ENCODE data around the gene ZC3H7A.

ZC3H7A gene

GRCh38 chr16:11719762-11720161, 77.3 kb downstream of the ZC3H7A start:
- Histone ChIP-seq H3K27me3 (ENCODE audit: control insufficient read depth, insufficient read depth, low read length) (no peaks in the 10 kb centered on the region), H3K4me1 (ENCODE audit: control insufficient read depth, insufficient read depth, low read length) (peaks cover 11% of the 10 kb centered on the region), H3K27ac (ENCODE audit: low read depth, low read length) (no peak overlapping the region)

GRCh38 chr16:11719171-11719570, 77.9 kb downstream of the ZC3H7A start:
- H3K27me3 ChIP-seq (ENCODE audit: control insufficient read depth, insufficient read depth, low read length), result no peaks in the 10 kb centered on the region
- peaks cover 11% of the 10 kb centered on the region for H3K4me1 ChIP-seq (ENCODE audit: control insufficient read depth, insufficient read depth, low read length)
- H3K9ac ChIP-seq (ENCODE audit: low read length), result no peak overlapping the region
- no peak overlapping the region for H3K4me3 ChIP-seq (ENCODE audit: low read length)
- peaks cover 13% of the 10 kb centered on the region for H3K36me3 ChIP-seq (ENCODE audit: control insufficient read depth, insufficient read depth, low read length)
- H3K27ac ChIP-seq (ENCODE audit: low read depth, low read length), result no peak overlapping the region

More at GRCh38 chr16:11719762-11720161, 77.3 kb downstream of the ZC3H7A start:
- Histone ChIP-seq H3K4me3 (ENCODE audit: low read length) (no peak overlapping the region), H3K9ac (ENCODE audit: low read length) (no peak overlapping the region), H3K36me3 (ENCODE audit: control insufficient read depth, insufficient read depth, low read length) (peaks cover 14% of the 10 kb centered on the region)

GRCh38 chr16:11717811-11718210, 79.2 kb downstream of the ZC3H7A start:
- Histone ChIP-seq H3K27me3 (ENCODE audit: control insufficient read depth, insufficient read depth, low read length) (no peaks in the 10 kb centered on the region), H3K9ac (ENCODE audit: low read length) (no peak overlapping the region), H3K4me3 (ENCODE audit: low read length) (no peak overlapping the region), H3K4me1 (ENCODE audit: control insufficient read depth, insufficient read depth, low read length) (peaks cover 11% of the 10 kb centered on the region), H3K36me3 (ENCODE audit: control insufficient read depth, insufficient read depth, low read length) (peaks cover 15% of the 10 kb centered on the region), H3K27ac (ENCODE audit: low read depth, low read length) (peak overlapping the region; percentile 34)

DNA sequence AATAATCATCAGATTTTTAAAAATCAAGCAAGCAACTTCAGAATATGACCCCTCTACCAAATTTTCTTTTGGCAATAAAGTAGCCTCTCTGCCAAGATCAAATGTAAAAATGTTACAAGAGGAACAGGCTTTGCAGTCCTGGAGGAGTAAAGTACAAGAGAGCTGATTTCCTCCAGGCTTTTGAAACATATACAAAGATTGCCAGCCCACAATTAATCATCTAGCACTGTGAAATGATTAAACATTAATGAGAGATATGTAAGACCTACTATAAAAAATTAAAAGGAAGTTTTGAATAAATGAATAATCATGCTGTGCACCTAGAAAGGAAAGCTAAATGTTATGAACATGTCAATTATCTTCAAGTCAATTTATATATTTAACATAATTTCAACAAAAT, 80.7 kb downstream of the ZC3H7A start:
- Histone ChIP-seq H3K4me1 (ENCODE audit: control insufficient read depth, insufficient read depth, low read length) (peaks cover 11% of the 10 kb centered on the region), H3K27me3 (ENCODE audit: control insufficient read depth, insufficient read depth, low read length) (no peaks in the 10 kb centered on the region), H3K36me3 (ENCODE audit: control insufficient read depth, insufficient read depth, low read length) (peaks cover 15% of the 10 kb centered on the region), H3K9ac (ENCODE audit: low read length) (no peak overlapping the region), H3K4me3 (ENCODE audit: low read length) (no peak overlapping the region), H3K27ac (ENCODE audit: low read depth, low read length) (no peak overlapping the region)

DNA sequence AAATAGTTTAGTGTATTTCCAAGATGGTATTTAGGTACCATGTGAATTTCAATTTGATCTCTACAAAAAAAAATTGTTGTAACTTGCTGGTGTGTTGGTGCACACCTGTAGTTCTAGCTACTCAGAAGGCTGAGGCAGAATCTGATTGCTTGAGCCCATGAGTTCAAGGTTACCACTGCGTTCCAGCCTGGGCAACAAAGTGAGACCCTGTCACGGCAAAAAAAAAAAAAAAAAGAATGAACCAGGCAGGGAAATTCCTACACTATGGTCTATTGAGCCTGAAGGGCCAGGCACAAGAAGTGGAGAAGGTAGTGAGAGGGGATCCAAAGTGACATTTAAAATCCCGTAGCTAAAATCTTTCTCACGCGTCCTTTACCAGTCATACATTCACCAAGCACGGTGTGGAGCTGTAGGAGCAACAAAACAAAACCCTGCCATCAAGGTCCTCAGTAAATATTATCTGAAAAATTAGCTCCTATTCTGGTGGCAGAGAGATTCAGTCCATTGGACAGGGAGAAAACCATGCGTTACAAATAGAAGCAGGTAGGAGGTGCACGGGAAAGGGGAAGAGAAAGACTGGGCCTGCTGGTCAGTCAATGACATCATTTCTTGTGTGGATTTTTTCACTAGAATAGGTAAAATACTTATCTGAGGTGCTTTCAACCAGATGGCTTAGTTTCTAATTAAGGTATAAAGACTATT, 81.7 kb downstream of the ZC3H7A start:
- H3K36me3 ChIP-seq (ENCODE audit: control insufficient read depth, insufficient read depth, low read length), result peaks cover 11% of the 10 kb centered on the region

GRCh38 chr16:11712122-11712521, 84.9 kb downstream of the ZC3H7A start:
- Histone ChIP-seq H3K9ac (ENCODE audit: low read length) (no peak overlapping the region), H3K27ac (ENCODE audit: low read depth, low read length) (no peak overlapping the region), H3K4me1 (ENCODE audit: control insufficient read depth, insufficient read depth, low read length) (peaks cover 4% of the 10 kb centered on the region), H3K27me3 (ENCODE audit: control insufficient read depth, insufficient read depth, low read length) (no peaks in the 10 kb centered on the region), H3K4me3 (ENCODE audit: low read length) (no peak overlapping the region), H3K36me3 (ENCODE audit: control insufficient read depth, insufficient read depth, low read length) (peaks cover 6% of the 10 kb centered on the region)

More for the DNA sequence above, 81.7 kb downstream of the ZC3H7A start:
- Histone ChIP-seq H3K9ac (ENCODE audit: low read length) (no peak overlapping the region), H3K27ac (ENCODE audit: low read depth, low read length) (no peak overlapping the region), H3K27me3 (ENCODE audit: control insufficient read depth, insufficient read depth, low read length) (no peaks in the 10 kb centered on the region), H3K4me3 (ENCODE audit: low read length) (no peak overlapping the region), H3K4me1 (ENCODE audit: control insufficient read depth, insufficient read depth, low read length) (peaks cover 11% of the 10 kb centered on the region)

GRCh38 chr16:11711662-11712061, 85.4 kb downstream of the ZC3H7A start:
- no peaks in the 10 kb centered on the region for H3K27me3 ChIP-seq (ENCODE audit: control insufficient read depth, insufficient read depth, low read length)
- peaks cover 6% of the 10 kb centered on the region for H3K36me3 ChIP-seq (ENCODE audit: control insufficient read depth, insufficient read depth, low read length)
- H3K27ac ChIP-seq (ENCODE audit: low read depth, low read length), result no peak overlapping the region

DNA sequence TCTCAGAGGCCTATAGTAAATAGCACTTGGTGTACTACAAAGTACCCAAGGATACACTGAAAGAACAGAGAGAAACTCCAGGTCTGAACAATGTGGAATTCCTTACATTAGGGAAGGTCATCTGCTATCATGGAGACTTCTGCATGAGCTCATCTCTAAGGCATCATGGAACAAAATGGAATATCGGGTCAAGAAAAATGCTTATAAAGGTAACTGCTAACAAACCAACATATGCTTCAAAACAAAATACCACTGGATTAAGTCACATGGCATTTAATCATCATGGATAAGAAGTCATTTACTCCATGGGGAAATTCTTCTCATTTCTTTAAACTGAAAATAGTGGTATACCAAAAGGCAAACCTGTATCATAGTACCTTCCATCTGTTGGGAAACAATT, 88.6 kb downstream of the ZC3H7A start:
- H3K9ac ChIP-seq (ENCODE audit: low read length), result no peak overlapping the region
- H3K36me3 ChIP-seq (ENCODE audit: control insufficient read depth, insufficient read depth, low read length), result peaks cover 4% of the 10 kb centered on the region
- no peak overlapping the region for H3K4me3 ChIP-seq (ENCODE audit: low read length)
- H3K4me1 ChIP-seq (ENCODE audit: control insufficient read depth, insufficient read depth, low read length), result no peaks in the 10 kb centered on the region
- H3K27ac ChIP-seq (ENCODE audit: low read depth, low read length), result no peak overlapping the region
- H3K27me3 ChIP-seq (ENCODE audit: control insufficient read depth, insufficient read depth, low read length), result no peaks in the 10 kb centered on the region

More at GRCh38 chr16:11711662-11712061, 85.4 kb downstream of the ZC3H7A start:
- Histone ChIP-seq H3K4me1 (ENCODE audit: control insufficient read depth, insufficient read depth, low read length) (peaks cover 4% of the 10 kb centered on the region), H3K9ac (ENCODE audit: low read length) (no peak overlapping the region), H3K4me3 (ENCODE audit: low read length) (no peak overlapping the region)

DNA sequence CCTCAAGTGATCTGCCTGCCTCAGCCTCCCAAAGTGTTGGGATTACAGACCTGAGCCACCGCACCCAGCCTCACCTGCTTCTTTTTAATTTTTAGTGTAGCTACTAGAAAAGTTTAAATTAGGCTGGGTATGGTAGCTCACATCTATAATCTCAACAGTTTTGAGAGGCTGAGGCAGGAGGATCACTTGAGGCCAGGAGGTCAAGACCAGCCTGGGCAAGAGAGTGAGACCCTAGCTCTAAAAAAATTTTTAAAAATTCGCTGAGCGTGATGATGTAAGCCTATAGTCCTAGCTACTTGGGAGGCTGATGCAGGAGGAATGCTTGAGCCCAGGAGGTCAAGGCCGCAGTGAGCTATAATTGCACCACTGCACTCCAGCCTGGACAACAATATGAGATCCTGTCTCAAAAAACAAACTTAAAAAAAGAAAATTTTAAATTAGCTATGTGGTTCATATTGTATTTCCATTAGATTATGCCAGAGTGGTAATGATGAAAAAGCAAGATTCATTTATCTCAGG, 89.3 kb downstream of the ZC3H7A start:
- Histone ChIP-seq H3K9ac (ENCODE audit: low read length) (no peak overlapping the region), H3K27me3 (ENCODE audit: control insufficient read depth, insufficient read depth, low read length) (no peaks in the 10 kb centered on the region), H3K36me3 (ENCODE audit: control insufficient read depth, insufficient read depth, low read length) (peaks cover 4% of the 10 kb centered on the region), H3K4me1 (ENCODE audit: control insufficient read depth, insufficient read depth, low read length) (no peaks in the 10 kb centered on the region), H3K4me3 (ENCODE audit: low read length) (no peak overlapping the region), H3K27ac (ENCODE audit: low read depth, low read length) (no peak overlapping the region)

- no peak overlapping the region for H3K4me3 ChIP-seq (ENCODE audit: low read length)
- H3K4me1 ChIP-seq (ENCODE audit: control insufficient read depth, insufficient read depth, low read length), result no peaks in the 10 kb centered on the region
- no peak overlapping the region for H3K27ac ChIP-seq (ENCODE audit: low read depth, low read length)
- peaks cover 4% of the 10 kb centered on the region for H3K36me3 ChIP-seq (ENCODE audit: control insufficient read depth, insufficient read depth, low read length)
- no peaks in the 10 kb centered on the region for H3K27me3 ChIP-seq (ENCODE audit: control insufficient read depth, insufficient read depth, low read length)
- H3K9ac ChIP-seq (ENCODE audit: low read length), result no peak overlapping the region
Observed at GRCh38 chr16:11706180-11706742, 90.8 kb downstream of the ZC3H7A start.

GRCh38 chr16:11705311-11706025, 91.6 kb downstream of the ZC3H7A start:
- H3K27me3 ChIP-seq (ENCODE audit: control insufficient read depth, insufficient read depth, low read length), result no peaks in the 10 kb centered on the region
- H3K4me3 ChIP-seq (ENCODE audit: low read length), result no peak overlapping the region
- peaks cover 4% of the 10 kb centered on the region for H3K36me3 ChIP-seq (ENCODE audit: control insufficient read depth, insufficient read depth, low read length)
- H3K27ac ChIP-seq (ENCODE audit: low read depth, low read length), result no peak overlapping the region
- no peaks in the 10 kb centered on the region for H3K4me1 ChIP-seq (ENCODE audit: control insufficient read depth, insufficient read depth, low read length)
- H3K9ac ChIP-seq (ENCODE audit: low read length), result no peak overlapping the region

Data from rectal smooth muscle tissue (tissue), 1 donor.